ENCODE results near the gene SALL4.
"Not testable (repeated sequence)": the region's sequence is repeated elsewhere in the genome, so short reads cannot be mapped to it uniquely, and the experiment has no call there.

Gene SALL4

DNA sequence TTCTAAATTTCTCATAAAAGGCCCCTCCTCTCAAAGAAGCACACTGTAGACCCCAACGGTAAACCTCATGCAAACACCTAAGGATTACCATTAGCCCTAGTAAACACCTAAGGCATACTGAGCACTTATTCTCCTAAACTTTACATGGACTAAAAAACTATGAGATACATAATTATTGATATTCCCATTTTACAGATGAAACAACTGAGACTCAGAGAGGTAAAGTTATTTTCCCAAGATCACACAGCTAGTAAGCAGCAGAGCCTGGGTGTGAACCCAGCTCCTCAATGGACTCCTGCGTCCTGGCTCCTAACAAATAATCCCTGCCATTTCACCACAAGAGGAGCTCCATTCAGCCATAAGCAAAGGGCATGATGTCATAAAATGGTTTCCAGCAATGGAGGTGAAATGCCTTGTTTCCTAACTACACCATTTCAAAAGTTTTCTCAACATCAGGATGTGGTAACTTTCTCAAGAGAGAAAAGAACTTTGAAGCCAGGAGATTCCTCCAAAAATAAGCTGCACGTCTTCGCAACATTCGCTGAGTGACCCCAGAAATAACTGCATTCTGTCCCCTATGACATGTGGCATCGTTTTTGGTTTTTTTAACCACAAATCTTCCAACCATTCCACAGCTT, 38.2 kb downstream of the SALL4 start:
- no peak for DNase-seq

GRCh38 chr20:51760905-51761546, 41.3 kb downstream of the SALL4 start:
- no peak for DNase-seq

GRCh38 chr20:51759769-51760510, 42.4 kb downstream of the SALL4 start:
- no peak for DNase-seq

GRCh38 chr20:51758978-51759544, 43.3 kb downstream of the SALL4 start:
- no peak for DNase-seq

DNA sequence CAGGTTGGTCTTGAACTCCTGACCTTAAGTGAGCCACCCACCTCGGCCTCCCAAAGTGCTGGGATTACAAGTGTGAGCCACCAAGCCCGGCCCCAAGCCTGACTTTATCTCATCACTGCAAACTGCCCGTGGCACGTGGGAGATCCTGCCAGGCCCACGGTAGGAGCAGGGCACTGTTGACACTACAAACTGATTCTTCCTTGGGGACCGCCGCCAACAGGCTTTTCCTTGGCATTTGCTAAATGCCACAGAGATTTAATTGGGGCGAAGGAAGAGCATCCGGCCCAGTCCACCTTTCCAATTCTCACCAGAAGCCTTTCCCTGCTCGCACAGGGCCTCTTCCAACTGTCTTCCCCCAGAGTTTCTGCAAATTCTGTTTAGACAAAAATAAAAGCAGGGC, 45.1 kb downstream of the SALL4 start:
- DNase-seq = no peak

DNA sequence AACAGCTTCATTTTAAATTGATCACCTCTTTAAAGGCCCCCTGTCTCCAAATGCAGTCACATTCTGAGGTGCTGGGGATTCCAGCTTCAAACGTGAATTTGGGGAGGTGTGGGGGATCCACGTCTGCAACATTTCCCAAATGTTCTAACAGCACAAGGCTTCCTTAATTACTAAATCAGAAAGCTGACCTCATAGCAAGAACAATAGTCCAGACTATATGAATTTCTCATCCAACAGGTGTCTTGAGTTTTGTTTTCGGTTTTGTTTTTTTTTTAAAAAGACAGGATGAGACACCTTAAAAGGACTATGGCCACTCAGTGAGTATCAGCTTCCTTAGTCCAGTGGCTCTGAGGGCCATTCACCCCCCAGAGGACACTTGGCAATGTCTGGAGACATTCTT, 45.7 kb downstream of the SALL4 start:
- no peak for DNase-seq

DNA sequence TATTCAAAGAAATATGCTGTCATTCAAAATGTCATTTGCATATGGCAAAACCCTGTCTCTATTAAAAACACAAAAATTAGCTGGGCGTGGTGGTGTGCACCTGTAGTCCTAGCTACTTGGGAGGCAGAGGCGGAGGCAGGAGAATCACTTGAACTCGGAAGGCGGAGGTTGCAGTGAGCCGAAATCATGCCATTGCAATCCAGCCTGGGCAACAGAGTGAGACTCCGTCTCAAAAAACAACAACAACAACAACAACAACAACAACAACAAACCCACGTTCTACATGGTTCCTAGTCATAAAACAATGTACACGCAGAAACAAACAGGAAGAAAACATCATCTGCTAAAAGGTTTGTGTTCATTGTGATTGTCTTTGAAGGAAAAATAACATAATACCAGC, 49.1 kb downstream of the SALL4 start:
- DNase-seq = not testable (repeated sequence)

DNA sequence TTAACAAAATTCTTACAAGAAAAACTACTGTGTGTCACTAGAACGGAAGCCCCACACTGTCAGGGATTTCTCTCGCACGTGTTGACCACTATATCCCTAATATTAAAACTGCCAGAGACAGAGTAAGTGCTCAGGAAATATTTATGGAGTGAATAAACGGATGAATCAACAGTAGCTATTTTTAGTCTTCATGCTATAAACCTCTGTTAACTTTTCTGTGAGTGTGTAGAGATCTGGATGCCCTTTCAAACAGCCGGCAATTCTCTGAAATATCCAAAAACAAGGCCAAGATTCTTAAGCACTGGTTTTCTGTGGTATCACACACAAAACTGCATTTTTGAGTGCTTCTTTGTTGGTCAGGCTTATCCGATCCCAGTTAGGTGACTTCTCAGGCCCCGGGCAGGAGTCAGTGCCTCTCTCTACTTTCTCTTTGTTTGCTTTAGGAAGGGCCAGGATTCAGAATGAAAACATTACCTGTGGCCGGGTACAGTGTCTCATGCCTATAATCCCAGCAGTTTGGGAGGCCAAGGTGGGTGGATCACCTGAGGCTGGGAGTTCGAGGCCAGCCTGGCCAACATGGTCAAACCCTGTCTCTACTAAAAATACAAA, 49.9 kb downstream of the SALL4 start:
- DNase-seq = no peak

GRCh38 chr20:51750770-51751388, 51.4 kb downstream of the SALL4 start:
- no peak for DNase-seq

- DNase-seq = no peak
These were observed 52.1 kb downstream of the SALL4 start for GRCh38 chr20:51750037-51750769.

DNA sequence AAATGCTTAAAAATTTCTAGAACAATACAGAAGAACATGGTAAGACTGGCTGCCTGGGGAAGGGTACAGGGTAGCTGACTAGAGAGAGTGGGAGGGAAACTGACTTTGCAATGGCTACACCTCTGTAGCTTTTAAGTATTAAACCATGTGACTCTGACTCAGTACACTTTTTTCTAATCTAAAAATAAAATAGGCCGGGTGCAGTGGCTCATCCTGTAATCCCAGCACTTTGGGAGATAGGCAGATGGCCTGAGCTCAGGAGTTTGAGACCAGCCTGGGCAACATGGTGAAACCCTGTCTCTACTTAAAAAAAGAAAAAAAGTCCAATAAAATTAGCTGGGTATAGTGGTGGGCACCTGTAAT, 52.7 kb downstream of the SALL4 start:
- DNase-seq = no peak

GRCh38 chr20:51747182-51747911, 55.0 kb downstream of the SALL4 start:
- DNase-seq = no peak

DNA sequence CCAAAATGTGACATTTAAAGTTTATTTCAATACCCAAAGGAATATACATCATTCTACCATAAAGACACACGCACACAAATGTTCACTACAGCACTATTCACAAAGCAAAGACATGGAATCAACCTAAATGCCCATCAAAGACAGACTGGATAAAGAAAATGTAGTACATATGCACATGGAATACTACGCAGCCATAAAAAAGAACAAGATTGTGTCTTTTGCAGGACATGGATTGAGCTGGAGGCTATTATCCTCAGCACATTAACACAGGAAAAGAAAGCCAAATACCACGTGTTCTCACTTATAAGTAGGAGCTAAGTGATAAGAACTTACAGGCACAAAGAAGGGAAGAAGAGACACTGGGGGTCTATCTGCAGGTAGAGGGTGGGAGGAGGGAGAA, 56.5 kb downstream of the SALL4 start:
- no peak for DNase-seq

GRCh38 chr20:51740838-51741237, 61.5 kb downstream of the SALL4 start:
- DNase-seq = no peak

GRCh38 chr20:51740308-51740707, 62.0 kb downstream of the SALL4 start:
- not testable (repeated sequence) for DNase-seq

- no peak for DNase-seq
These were observed 62.5 kb downstream of the SALL4 start for GRCh38 chr20:51739722-51740249.

- DNase-seq = no peak
These were observed 63.4 kb downstream of the SALL4 start for GRCh38 chr20:51738877-51739447.

GRCh38 chr20:51738261-51738660, 64.1 kb downstream of the SALL4 start:
- not testable (repeated sequence) for DNase-seq

DNA sequence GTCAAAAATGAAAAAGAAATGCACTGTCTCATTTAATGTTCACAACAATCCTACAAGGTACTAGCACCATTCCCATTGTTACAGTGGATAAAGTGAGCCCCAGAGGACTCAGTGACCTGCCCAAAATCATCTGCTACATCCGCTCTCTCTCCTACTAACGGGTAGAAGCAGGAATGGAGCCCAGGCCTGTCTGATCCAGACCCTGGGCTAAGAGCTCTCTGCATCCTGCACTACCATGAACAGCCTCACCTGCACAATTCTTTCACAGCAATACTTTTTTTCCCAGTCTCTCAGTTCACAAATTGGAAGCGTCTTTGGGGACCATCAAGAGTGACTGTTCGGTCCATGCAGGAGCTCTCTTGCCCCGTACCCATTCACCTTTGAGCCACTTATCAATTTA, 65.4 kb downstream of the SALL4 start:
- no peak for DNase-seq

DNA sequence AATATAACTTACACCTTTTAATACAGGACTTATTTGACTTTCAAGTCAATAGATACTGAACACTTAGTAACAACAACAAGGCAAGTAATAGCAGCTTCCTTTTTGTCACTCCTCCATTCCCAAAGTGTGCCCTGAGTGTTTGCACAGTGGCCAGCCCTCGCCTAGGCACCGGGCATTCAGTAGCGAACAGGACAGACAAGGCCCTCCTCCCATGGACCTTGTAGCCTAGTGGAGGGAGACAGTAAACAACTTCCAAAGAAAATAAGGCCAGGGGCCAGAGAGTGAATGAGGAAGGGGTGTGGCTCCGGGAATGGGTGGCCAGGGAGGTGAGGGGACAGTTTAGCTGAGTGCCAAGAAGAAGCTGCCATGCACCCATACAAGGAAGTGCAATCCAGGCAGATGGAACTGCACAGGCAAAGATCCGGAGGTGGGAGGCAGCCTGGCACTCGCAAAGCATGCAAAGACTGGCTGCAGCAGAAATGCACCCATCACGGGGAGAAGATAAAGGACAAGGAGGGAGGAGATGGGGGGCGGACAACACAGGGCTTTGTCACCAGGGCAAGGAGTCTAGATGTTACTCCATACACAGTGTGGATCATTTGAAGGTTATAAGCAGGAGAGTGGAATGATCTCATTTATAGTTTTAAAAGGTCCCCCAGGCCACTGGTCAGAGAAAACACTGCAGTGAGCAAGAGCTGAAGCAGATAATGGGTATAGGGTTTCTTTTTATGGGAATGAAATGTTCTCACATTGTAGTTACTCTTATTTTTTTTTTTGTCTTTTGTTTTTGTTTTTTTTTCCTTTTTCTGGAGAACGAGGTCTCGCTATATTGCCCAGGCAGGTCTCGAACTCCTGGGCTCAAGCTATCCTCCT, 66.4 kb downstream of the SALL4 start:
- no peak for DNase-seq
